HUES48 (cell line): ENCODE measurements around the gene ITIH5.

Experiments used
- H3K27ac ChIP-seq: one replicate; pipeline ENCODE4 v1.7.0; 2013; ENCODE audit warnings: low read depth, low read length, inconsistent platforms
- H3K27me3 ChIP-seq: 2 replicates; pipeline ENCODE4 v1.6.1; 2013; ENCODE audit warnings: mild to moderate bottlenecking, low read length; ENCODE audit not compliant: control insufficient read depth, insufficient read depth
- H3K36me3 ChIP-seq: 2 replicates; pipeline ENCODE4 v1.6.1; 2013; ENCODE audit warnings: low read length; ENCODE audit not compliant: control insufficient read depth, insufficient read depth
- H3K4me1 ChIP-seq: 2 replicates; pipeline ENCODE4 v1.6.1; 2013; ENCODE audit warnings: mild to moderate bottlenecking, low read length; ENCODE audit not compliant: control insufficient read depth, insufficient read depth
- H3K4me3 ChIP-seq: 2 replicates; pipeline ENCODE4 v1.5.1; 2013; ENCODE audit warnings: mild to moderate bottlenecking, low read depth, low read length
- H3K9ac ChIP-seq: 2 replicates; pipeline ENCODE4 v1.6.1; 2013; ENCODE audit warnings: mild to moderate bottlenecking, low read depth, low read length, moderate library complexity
- H3K9me3 ChIP-seq: 2 replicates; pipeline ENCODE4 v1.6.1; 2013; ENCODE audit warnings: low read length; ENCODE audit not compliant: control insufficient read depth, insufficient read depth

The ITIH5 gene

GRCh38 chr10:7583626-7584025, 83.1 kb downstream of the ITIH5 start:
- Histone ChIP-seq H3K27ac (no peak overlapping the region), H3K4me3 (no peak overlapping the region), H3K27me3 (no peaks in the 10 kb centered on the region), H3K9ac (no peak overlapping the region), H3K9me3 (no peaks in the 10 kb centered on the region), H3K4me1 (no peaks in the 10 kb centered on the region), H3K36me3 (no peaks in the 10 kb centered on the region)

- Histone ChIP-seq H3K4me3 (no peak overlapping the region), H3K9ac (no peak overlapping the region), H3K27me3 (no peaks in the 10 kb centered on the region), H3K36me3 (no peaks in the 10 kb centered on the region), H3K9me3 (no peaks in the 10 kb centered on the region), H3K4me1 (no peaks in the 10 kb centered on the region), H3K27ac (no peak overlapping the region)
Observed at GRCh38 chr10:7580520-7580919, 86.2 kb downstream of the ITIH5 start.

- Histone ChIP-seq H3K27me3 (no peaks in the 10 kb centered on the region), H3K36me3 (no peaks in the 10 kb centered on the region), H3K4me1 (no peaks in the 10 kb centered on the region), H3K9ac (no peak overlapping the region), H3K4me3 (no peak overlapping the region), H3K27ac (no peak overlapping the region), H3K9me3 (no peaks in the 10 kb centered on the region)
Observed at GRCh38 chr10:7579681-7580080, 87.1 kb downstream of the ITIH5 start.

GRCh38 chr10:7577579-7577978, 89.2 kb downstream of the ITIH5 start:
- H3K27me3 ChIP-seq, result no peaks in the 10 kb centered on the region
- H3K9ac ChIP-seq, result no peak overlapping the region

GRCh38 chr10:7577176-7577575, 89.6 kb downstream of the ITIH5 start:
- H3K9ac ChIP-seq, result no peak overlapping the region
- H3K27me3 ChIP-seq, result no peaks in the 10 kb centered on the region
- no peak overlapping the region for H3K4me3 ChIP-seq
- H3K36me3 ChIP-seq, result no peaks in the 10 kb centered on the region
- no peak overlapping the region for H3K27ac ChIP-seq
- no peaks in the 10 kb centered on the region for H3K4me1 ChIP-seq
- H3K9me3 ChIP-seq, result no peaks in the 10 kb centered on the region

More at GRCh38 chr10:7577579-7577978, 89.2 kb downstream of the ITIH5 start:
- Histone ChIP-seq H3K36me3 (no peaks in the 10 kb centered on the region), H3K9me3 (no peaks in the 10 kb centered on the region), H3K4me3 (no peak overlapping the region), H3K27ac (no peak overlapping the region), H3K4me1 (no peaks in the 10 kb centered on the region)

GRCh38 chr10:7576340-7576739, 90.4 kb downstream of the ITIH5 start:
- H3K27me3 ChIP-seq, result no peaks in the 10 kb centered on the region
- no peak overlapping the region for H3K9ac ChIP-seq
- no peak overlapping the region for H3K4me3 ChIP-seq
- H3K9me3 ChIP-seq, result no peaks in the 10 kb centered on the region
- no peaks in the 10 kb centered on the region for H3K36me3 ChIP-seq
- no peaks in the 10 kb centered on the region for H3K4me1 ChIP-seq
- H3K27ac ChIP-seq, result no peak overlapping the region

- Histone ChIP-seq H3K9ac (no peak overlapping the region), H3K9me3 (no peaks in the 10 kb centered on the region), H3K27me3 (no peaks in the 10 kb centered on the region), H3K36me3 (no peaks in the 10 kb centered on the region), H3K4me1 (no peaks in the 10 kb centered on the region), H3K4me3 (no peak overlapping the region), H3K27ac (no peak overlapping the region)
Observed at GRCh38 chr10:7572391-7572790, 94.4 kb downstream of the ITIH5 start.

GRCh38 chr10:7571981-7572380, 94.8 kb downstream of the ITIH5 start:
- Histone ChIP-seq H3K9ac (no peak overlapping the region), H3K4me1 (no peaks in the 10 kb centered on the region), H3K4me3 (no peak overlapping the region), H3K36me3 (no peaks in the 10 kb centered on the region), H3K27ac (no peak overlapping the region), H3K27me3 (no peaks in the 10 kb centered on the region), H3K9me3 (no peaks in the 10 kb centered on the region)

GRCh38 chr10:7567911-7568620, 98.7 kb downstream of the ITIH5 start:
- Histone ChIP-seq H3K4me1 (no peaks in the 10 kb centered on the region), H3K4me3 (no peak overlapping the region), H3K27me3 (no peaks in the 10 kb centered on the region), H3K27ac (no peak overlapping the region), H3K9me3 (no peaks in the 10 kb centered on the region), H3K36me3 (no peaks in the 10 kb centered on the region), H3K9ac (no peak overlapping the region)

- H3K27ac ChIP-seq, result no peak overlapping the region
- no peaks in the 10 kb centered on the region for H3K9me3 ChIP-seq
- no peak overlapping the region for H3K9ac ChIP-seq
- no peaks in the 10 kb centered on the region for H3K4me1 ChIP-seq
- no peak overlapping the region for H3K4me3 ChIP-seq
- H3K36me3 ChIP-seq, result no peaks in the 10 kb centered on the region
- H3K27me3 ChIP-seq, result no peaks in the 10 kb centered on the region
Observed at GRCh38 chr10:7566891-7567290, 99.9 kb downstream of the ITIH5 start.

GRCh38 chr10:7565871-7566270, 100.9 kb downstream of the ITIH5 start:
- H3K9me3 ChIP-seq, result no peaks in the 10 kb centered on the region
- H3K36me3 ChIP-seq, result no peaks in the 10 kb centered on the region
- no peak overlapping the region for H3K27ac ChIP-seq
- no peaks in the 10 kb centered on the region for H3K27me3 ChIP-seq
- peaks cover 9% of the 10 kb centered on the region for H3K4me1 ChIP-seq
- no peak overlapping the region for H3K9ac ChIP-seq
- no peak overlapping the region for H3K4me3 ChIP-seq
